ENCODE data around the gene WNT9B.
"Not testable (repeated sequence)": the region's sequence is repeated elsewhere in the genome, so short reads cannot be mapped to it uniquely, and the experiment has no call there.

WNT9B gene

DNA sequence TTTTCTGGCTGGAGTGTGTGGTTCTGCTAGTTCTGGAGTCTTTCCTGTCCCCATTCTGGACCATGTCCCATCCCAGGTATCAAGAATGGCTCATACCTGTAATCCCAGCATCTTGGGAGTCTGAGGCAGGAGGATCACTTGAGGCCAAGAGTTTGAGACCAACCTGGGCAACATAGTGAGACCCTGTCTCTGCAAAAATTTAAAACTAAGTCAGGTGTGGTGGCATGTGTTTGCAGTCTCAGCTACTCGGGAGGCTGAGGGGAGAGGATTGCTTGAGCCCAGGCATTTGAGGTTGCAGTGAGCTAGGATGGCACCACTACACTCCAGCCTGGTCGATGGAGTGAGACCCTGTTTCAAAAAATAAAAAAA lies 17.6 kb upstream of the WNT9B start:
- no peak overlapping the region for H3K27ac ChIP-seq
- no peaks in the 10 kb centered on the region for H3K36me3 ChIP-seq
- H3K4me3 ChIP-seq (ENCODE audit: low read depth in 1 of 2, low read length in 1 of 2), result no peak overlapping the region
- peaks cover 36% of the 10 kb centered on the region for H3K27me3 ChIP-seq
- H3K9me3 ChIP-seq, result no peaks in the 10 kb centered on the region
- no peaks in the 10 kb centered on the region for H3K4me1 ChIP-seq (ENCODE audit: control insufficient read depth in 1 of 2, insufficient read depth in 1 of 2, low read depth in 1 of 2, low read length in 1 of 2)
- TF ChIP-seq, protein P1, sequence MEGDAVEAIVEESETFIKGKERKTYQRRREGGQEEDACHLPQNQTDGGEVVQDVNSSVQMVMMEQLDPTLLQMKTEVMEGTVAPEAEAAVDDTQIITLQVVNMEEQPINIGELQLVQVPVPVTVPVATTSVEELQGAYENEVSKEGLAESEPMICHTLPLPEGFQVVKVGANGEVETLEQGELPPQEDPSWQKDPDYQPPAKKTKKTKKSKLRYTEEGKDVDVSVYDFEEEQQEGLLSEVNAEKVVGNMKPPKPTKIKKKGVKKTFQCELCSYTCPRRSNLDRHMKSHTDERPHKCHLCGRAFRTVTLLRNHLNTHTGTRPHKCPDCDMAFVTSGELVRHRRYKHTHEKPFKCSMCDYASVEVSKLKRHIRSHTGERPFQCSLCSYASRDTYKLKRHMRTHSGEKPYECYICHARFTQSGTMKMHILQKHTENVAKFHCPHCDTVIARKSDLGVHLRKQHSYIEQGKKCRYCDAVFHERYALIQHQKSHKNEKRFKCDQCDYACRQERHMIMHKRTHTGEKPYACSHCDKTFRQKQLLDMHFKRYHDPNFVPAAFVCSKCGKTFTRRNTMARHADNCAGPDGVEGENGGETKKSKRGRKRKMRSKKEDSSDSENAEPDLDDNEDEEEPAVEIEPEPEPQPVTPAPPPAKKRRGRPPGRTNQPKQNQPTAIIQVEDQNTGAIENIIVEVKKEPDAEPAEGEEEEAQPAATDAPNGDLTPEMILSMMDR (IDR thresholded peaks at IDR 0.05), result no peak

DNA sequence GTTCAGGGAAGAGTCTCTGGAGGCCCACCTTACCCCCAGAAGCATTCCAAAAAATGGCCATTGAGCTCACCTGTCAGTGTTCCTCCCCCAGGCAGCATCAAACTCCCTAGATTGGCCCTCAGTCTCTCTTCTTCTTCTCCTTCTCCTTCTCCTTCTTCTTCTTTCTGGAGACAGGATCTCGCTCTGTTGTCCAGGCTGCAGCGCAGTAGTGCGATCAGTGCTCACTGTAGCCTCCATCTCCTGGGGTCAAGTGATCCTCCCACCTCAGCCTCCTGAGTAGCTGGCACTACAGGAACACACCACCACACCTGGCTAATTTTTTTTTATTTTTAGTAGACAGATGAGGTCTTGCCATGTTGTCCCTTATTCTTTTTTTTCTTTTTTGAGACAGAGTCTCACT lies 16.5 kb upstream of the WNT9B start:
- Histone ChIP-seq H3K36me3 (no peaks in the 10 kb centered on the region), H3K27ac (no peak overlapping the region), H3K27me3 (peaks cover 26% of the 10 kb centered on the region), H3K9me3 (no peaks in the 10 kb centered on the region), H3K4me3 (ENCODE audit: low read depth in 1 of 2, low read length in 1 of 2) (no peak overlapping the region), H3K4me1 (ENCODE audit: control insufficient read depth in 1 of 2, insufficient read depth in 1 of 2, low read depth in 1 of 2, low read length in 1 of 2) (no peaks in the 10 kb centered on the region)
- TF ChIP-seq, protein P1 (IDR thresholded peaks at IDR 0.05), result no peak

DNA sequence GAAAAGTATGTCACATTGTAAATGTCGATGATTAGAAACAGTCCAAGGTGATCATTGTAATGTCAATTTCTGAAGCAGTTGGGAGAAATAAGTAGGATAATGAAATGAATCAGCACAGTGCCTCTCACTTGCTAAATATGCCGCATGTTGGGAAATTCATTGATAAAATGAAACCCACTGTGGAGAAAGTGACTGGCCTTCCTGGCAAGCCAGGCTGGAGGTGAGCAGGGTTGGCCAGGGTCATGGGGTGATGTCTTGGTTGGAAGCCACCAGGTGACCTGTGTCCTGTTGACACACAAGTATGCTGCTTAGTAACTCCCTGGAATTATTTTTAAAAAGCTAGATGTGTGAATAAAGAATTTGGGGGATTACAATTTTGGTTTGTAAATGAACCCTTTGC lies 14.9 kb upstream of the WNT9B start:
- Histone ChIP-seq H3K27ac (no peak overlapping the region), H3K27me3 (peaks cover 43% of the 10 kb centered on the region)
- TF ChIP-seq, protein P1 (IDR thresholded peaks at IDR 0.05), result no peak

DNA sequence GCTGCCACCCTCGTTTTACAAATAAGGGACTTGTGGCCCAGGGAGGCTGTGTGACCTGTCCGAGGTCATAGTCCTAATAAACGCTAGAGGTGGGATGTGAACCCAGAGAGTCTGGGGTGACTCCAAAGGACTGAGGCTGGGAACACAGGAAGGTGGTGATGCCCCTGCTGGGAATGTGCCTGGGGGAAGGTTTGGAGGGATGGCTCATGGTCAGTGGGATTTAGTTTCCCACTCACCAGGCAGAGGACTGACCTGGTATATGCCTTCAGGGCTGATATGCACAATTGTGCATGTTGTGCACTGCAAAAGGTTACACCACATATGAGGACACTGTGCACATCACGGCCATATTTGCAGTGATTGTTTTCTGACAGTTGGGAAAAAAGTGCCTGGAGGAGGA lies 13.9 kb upstream of the WNT9B start:
- no peak overlapping the region for H3K4me3 ChIP-seq (ENCODE audit: low read depth in 1 of 2, low read length in 1 of 2)
- peaks cover 53% of the 10 kb centered on the region for H3K27me3 ChIP-seq
- H3K27ac ChIP-seq, result no peak overlapping the region
- TF ChIP-seq, protein P1 (IDR thresholded peaks at IDR 0.05), result no peak
- no peaks in the 10 kb centered on the region for H3K36me3 ChIP-seq
- no peaks in the 10 kb centered on the region for H3K4me1 ChIP-seq (ENCODE audit: control insufficient read depth in 1 of 2, insufficient read depth in 1 of 2, low read depth in 1 of 2, low read length in 1 of 2)
- no peaks in the 10 kb centered on the region for H3K9me3 ChIP-seq

More for the DNA sequence above, 14.9 kb upstream of the WNT9B start:
- no peaks in the 10 kb centered on the region for H3K4me1 ChIP-seq (ENCODE audit: control insufficient read depth in 1 of 2, insufficient read depth in 1 of 2, low read depth in 1 of 2, low read length in 1 of 2)
- H3K9me3 ChIP-seq, result no peaks in the 10 kb centered on the region
- H3K36me3 ChIP-seq, result no peaks in the 10 kb centered on the region
- no peak overlapping the region for H3K4me3 ChIP-seq (ENCODE audit: low read depth in 1 of 2, low read length in 1 of 2)

DNA sequence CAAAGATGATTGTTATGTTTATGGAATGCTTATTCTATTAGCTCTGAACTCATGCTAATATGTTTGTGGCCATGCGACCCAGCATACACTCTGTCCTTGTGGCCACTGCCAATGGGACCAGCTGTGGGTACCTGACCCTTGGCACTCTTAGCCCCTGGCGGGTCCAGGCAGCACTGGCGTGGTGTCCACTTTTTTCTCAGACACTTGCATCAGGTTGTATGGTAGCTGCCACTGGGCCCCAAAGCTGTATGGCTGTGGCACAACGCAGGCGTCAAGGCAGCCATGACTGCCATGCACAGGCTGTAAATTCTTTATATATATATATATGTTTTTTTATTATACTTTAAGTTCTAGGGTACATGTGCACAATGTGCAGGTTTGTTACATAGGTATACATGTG lies 12.2 kb upstream of the WNT9B start:
- TF ChIP-seq, protein P1 (IDR thresholded peaks at IDR 0.05), result no peak
- Histone ChIP-seq H3K36me3 (no peaks in the 10 kb centered on the region), H3K4me3 (ENCODE audit: low read depth in 1 of 2, low read length in 1 of 2) (no peak overlapping the region), H3K4me1 (ENCODE audit: control insufficient read depth in 1 of 2, insufficient read depth in 1 of 2, low read depth in 1 of 2, low read length in 1 of 2) (no peaks in the 10 kb centered on the region), H3K27me3 (peaks cover 63% of the 10 kb centered on the region), H3K9me3 (peaks cover 6% of the 10 kb centered on the region), H3K27ac (no peak overlapping the region)

DNA sequence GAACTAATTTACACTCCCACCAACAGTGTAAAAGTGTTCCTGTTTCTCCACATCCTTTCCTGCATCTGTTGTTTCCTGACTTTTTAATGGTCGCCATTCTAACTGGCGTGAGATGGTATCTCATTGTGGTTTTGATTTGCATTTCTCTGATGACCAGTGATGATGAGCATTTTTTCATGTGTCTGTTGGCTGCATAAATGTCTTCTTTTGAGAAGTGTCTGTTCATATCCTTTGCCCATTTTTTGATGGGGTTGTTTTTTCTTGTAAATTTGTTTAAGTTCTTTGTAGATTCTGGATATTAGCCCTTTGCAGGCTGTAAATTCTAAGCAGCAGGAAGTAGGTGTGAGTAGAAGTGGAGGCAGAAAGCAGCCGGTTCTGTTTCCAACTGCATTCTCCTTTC lies 10.8 kb upstream of the WNT9B start:
- H3K4me1 ChIP-seq (ENCODE audit: control insufficient read depth in 1 of 2, insufficient read depth in 1 of 2, low read depth in 1 of 2, low read length in 1 of 2); H3K4me3 ChIP-seq (ENCODE audit: low read depth in 1 of 2, low read length in 1 of 2); H3K9me3 ChIP-seq; H3K36me3 ChIP-seq; H3K27ac ChIP-seq: not testable (repeated sequence)
- H3K27me3 ChIP-seq, result peaks cover 69% of the 10 kb centered on the region

All from neutrophil (primary cell).